Spleen (tissue), 11 donors: ENCODE measurements around the gene SH2D7. TPM values are rescaled to one million over a fixed set of nuclear protein-coding genes. Genes with fewer than 3 reads are reported as not detected.

ENCODE experiments used
- DNase-seq: peaks from one replicate; pipeline ENCODE4 v3.0.0-alpha.2; 2020
- H3K27ac ChIP-seq, 8 donors: fragments of 200-600 bp; sonication (generic) in 7 of 8; 1 replicate in 4 of 8; 2 replicates in 4 of 8; pipeline versions ENCODE4 v1.5.0 to v1.8.0; 2016 to 2021; ENCODE audit warnings: inconsistent platforms in 4 of 8, mild to moderate bottlenecking in 4 of 8, moderate library complexity in 1 of 8
- H3K27me3 ChIP-seq, 7 donors: fragments of 200-600 bp; sonication (generic) in 6 of 7; replicated peaks in 1 of 7; 1 replicate in 4 of 7; 2 replicates in 3 of 7; pipeline versions ENCODE4 v1.5.0 to v1.8.0; 2016 to 2021; ENCODE audit warnings: inconsistent platforms in 3 of 7, mild to moderate bottlenecking in 1 of 7
- H3K36me3 ChIP-seq, 6 donors: fragments of 200-600 bp; sonication (generic) in 5 of 6; 1 replicate in 4 of 6; 2 replicates in 2 of 6; pipeline versions ENCODE4 v1.5.0 to v1.8.0; 2016 to 2021; ENCODE audit warnings: inconsistent platforms in 2 of 6
- H3K4me1 ChIP-seq, 6 donors: fragments of 200-600 bp; sonication (generic) in 5 of 6; 1 replicate in 3 of 6; 2 replicates in 3 of 6; pipeline versions ENCODE4 v1.5.0 to v1.8.0; 2016 to 2021; ENCODE audit warnings: inconsistent platforms in 3 of 6
- H3K4me3 ChIP-seq, 8 donors: fragments of 200-600 bp; sonication (generic) in 7 of 8; 1 replicate in 4 of 8; 2 replicates in 4 of 8; pipeline versions ENCODE4 v1.5.0 to v1.8.0; 2016 to 2021; ENCODE audit warnings: inconsistent platforms in 4 of 8, mild to moderate bottlenecking in 4 of 8, moderate library complexity in 2 of 8
- H3K9me3 ChIP-seq, 8 donors: fragments of 200-600 bp; sonication (generic) in 7 of 8; 1 replicate in 4 of 8; 2 replicates in 4 of 8; pipeline versions ENCODE4 v1.5.0 to v1.8.0; 2016 to 2021; ENCODE audit warnings: inconsistent platforms in 4 of 8
- POLR2A ChIP-seq, 3 donors: fragments of 450-650 bp; IDR thresholded peaks; one replicate each; pipeline ENCODE4 v1.5.1; 2017; ENCODE audit warnings: antibody characterized with exemption in 3 of 3, mild to moderate bottlenecking in 1 of 3
- POLR2AphosphoS5 ChIP-seq, 3 donors: sonication (generic); formaldehyde crosslinking; IDR thresholded peaks; one replicate each; pipeline ENCODE4 v1.5.1; 2017; ENCODE audit warnings: antibody characterized with exemption in 3 of 3
- WGBS, 5 donors: extraction: QIAGEN DNeasy Blood & Tissue Kit in 3 of 5; methylation state at CpG; one replicate each; pipeline versions ENCODE4 v1.1.5 to v1.1.7; 2013 to 2018; 5-methylcytosine and 5-hydroxymethylcytosine counted together
- intact Hi-C: fragments of 100-400 bp; cut with DNase I; formaldehyde crosslinking; loops from one replicate; pipeline ENCODE4 v1.15.0; 2023; ENCODE audit warnings: low total_unique reads
- polyA plus RNA-seq, 3 donors: library from polyadenylated mRNA; stranded (reverse); fragments of 200-250 nt; gene quantifications; one replicate each; pipeline ENCODE4 v1.2.1, GENCODE V29; 2013
- total RNA-seq, 7 donors: library from RNA; depleted of rRNA in 3 of 7; stranded (reverse); fragments of >200 nt in 3 of 7; fragmentation: NEBNext Ultra II Directional in 4 of 7; extraction: Animal tissue kit (Norgen Biotek cat#: 25700) in 4 of 7; gene quantifications; one replicate each; pipeline versions ENCODE4 v1.1.0 to v1.2.1, GENCODE V29; 2016 to 2021
- TF ChIP-seq, protein P1 (sequence below), 11 experiments: fragments of 200-600 bp in 7 of 11; fragments of 450-650 bp in 4 of 11; sonication (generic) in 4 of 11; IDR thresholded peaks in 8 of 11; conservative IDR thresholded peaks in 3 of 11; 1 replicate in 7 of 11; 2 replicates in 4 of 11; pipeline versions ENCODE4 v1.4.0 to v1.8.0; 2016 to 2021; ENCODE audit warnings: antibody characterized with exemption in 11 of 11, inconsistent platforms in 4 of 11, mild to moderate bottlenecking in 1 of 11
- donor health status: healthy with polysubstance abuse.
- donor health status: DM: no; HTN: no; CAD: no; lungs with moderate emphysema.
- donor health status: DM: no; HTN: no; CAD: no.
- donor health status: Bipolar disorder and iron deficiency.
- donor health status: healthy.
- donor health status: DM: no; HTN: no; CAD: no.
- donor health status: DM: yes; HTN: yes; CAD: no.

Gene SH2D7
- total and polyA plus RNA-seq, 10 donors = not detected

DNA sequence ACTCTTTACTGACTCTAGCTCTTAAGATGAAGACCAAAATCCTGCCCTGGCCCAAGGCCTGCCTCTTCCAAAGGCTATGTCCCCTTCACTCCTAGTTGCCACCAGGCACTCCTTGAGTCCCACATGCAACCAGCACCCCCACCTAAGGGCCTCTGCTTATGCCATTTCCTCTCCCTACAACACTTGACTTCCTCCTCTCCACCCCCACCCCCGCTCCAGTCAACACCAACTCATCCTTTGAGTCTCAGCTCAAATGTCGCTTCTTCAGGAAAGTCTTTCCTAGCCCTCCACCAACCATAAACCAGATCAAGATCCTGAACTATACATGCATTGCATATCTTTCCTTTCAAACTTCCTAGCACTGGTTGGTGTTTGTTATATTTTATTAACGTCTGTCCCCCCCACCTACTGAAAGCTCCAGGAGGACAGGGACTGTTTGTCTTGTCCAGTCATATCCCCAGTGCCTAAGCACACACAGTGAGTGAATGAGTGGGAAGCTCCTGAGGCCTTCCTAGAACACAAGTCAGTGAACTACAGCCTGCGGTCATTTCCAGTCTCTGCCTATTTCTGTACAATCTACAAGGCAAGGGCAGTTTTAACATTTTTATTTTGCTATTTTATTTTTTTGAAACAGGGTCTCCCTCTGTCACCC, 22.2 kb upstream of the SH2D7 start:
- peak overlapping the region; percentile 73 to 97 (median 88) for H3K27ac ChIP-seq
- peak overlapping the region in 1 of 8 donors; percentile 49 for H3K4me3 ChIP-seq
- no peaks in the 10 kb centered on the region for H3K9me3 ChIP-seq
- H3K4me1 ChIP-seq = peaks cover 65 to 100% (median 98%) of the 10 kb centered on the region in 6 donors
- intact Hi-C loops = no loop called here
- no peaks in the 10 kb centered on the region for H3K36me3 ChIP-seq
- DNase-seq = peak; percentile 84
- no peaks in the 10 kb centered on the region for H3K27me3 ChIP-seq
- WGBS, 5 donors = 31 to 41% (median 36%) methylated on average over 4 of the region's 4 CpGs
- TF ChIP-seq, protein P1, sequence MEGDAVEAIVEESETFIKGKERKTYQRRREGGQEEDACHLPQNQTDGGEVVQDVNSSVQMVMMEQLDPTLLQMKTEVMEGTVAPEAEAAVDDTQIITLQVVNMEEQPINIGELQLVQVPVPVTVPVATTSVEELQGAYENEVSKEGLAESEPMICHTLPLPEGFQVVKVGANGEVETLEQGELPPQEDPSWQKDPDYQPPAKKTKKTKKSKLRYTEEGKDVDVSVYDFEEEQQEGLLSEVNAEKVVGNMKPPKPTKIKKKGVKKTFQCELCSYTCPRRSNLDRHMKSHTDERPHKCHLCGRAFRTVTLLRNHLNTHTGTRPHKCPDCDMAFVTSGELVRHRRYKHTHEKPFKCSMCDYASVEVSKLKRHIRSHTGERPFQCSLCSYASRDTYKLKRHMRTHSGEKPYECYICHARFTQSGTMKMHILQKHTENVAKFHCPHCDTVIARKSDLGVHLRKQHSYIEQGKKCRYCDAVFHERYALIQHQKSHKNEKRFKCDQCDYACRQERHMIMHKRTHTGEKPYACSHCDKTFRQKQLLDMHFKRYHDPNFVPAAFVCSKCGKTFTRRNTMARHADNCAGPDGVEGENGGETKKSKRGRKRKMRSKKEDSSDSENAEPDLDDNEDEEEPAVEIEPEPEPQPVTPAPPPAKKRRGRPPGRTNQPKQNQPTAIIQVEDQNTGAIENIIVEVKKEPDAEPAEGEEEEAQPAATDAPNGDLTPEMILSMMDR (IDR thresholded peaks at IDR 0.05 in 8 of 11, conservative IDR thresholded peaks at IDR 0.05 in 3 of 11) = no peak
- TF ChIP-seq POLR2A (IDR thresholded peaks at IDR 0.05) = no peak
- TF ChIP-seq POLR2AphosphoS5 (IDR thresholded peaks at IDR 0.05) = peak in 1 of 3 donors; percentile 15

DNA sequence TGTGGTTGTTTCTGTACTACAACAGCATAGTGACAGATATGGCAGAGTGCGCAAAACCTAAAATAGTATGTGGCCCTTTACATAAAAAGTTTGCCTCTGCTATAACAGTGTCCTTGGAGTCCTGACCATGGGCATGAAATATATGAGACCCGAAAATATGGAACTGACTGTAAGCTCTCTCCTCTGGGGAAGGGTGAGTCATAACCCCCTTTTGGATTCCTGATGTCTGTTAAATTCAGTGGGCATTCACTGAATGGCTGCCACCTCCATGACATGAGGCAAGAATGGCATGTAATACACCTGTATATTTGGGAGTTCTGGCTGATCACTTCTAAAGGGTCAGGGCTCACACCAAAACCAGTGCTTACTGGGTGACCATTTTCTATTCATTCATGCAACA, 21.0 kb upstream of the SH2D7 start:
- no peaks in the 10 kb centered on the region for H3K36me3 ChIP-seq
- WGBS, 5 donors = 41 to 85% (median 61%) methylated on average over 2 of the region's 2 CpGs
- intact Hi-C loops = no loop called here
- H3K4me1 ChIP-seq = peaks cover 55 to 100% (median 98%) of the 10 kb centered on the region in 6 donors
- TF ChIP-seq POLR2AphosphoS5 (IDR thresholded peaks at IDR 0.05) = no peak
- TF ChIP-seq POLR2A (IDR thresholded peaks at IDR 0.05) = peak in 1 of 3 donors; percentile 15
- TF ChIP-seq, protein P1 (IDR thresholded peaks at IDR 0.05 in 8 of 11, conservative IDR thresholded peaks at IDR 0.05 in 3 of 11) = no peak
- no peak for DNase-seq
- H3K27me3 ChIP-seq = no peaks in the 10 kb centered on the region
- H3K9me3 ChIP-seq = no peaks in the 10 kb centered on the region
- no peak overlapping the region for H3K4me3 ChIP-seq
- H3K27ac ChIP-seq = peak overlapping the region in 7 of 8 donors; percentile 81 to 97 (median 95)

DNA sequence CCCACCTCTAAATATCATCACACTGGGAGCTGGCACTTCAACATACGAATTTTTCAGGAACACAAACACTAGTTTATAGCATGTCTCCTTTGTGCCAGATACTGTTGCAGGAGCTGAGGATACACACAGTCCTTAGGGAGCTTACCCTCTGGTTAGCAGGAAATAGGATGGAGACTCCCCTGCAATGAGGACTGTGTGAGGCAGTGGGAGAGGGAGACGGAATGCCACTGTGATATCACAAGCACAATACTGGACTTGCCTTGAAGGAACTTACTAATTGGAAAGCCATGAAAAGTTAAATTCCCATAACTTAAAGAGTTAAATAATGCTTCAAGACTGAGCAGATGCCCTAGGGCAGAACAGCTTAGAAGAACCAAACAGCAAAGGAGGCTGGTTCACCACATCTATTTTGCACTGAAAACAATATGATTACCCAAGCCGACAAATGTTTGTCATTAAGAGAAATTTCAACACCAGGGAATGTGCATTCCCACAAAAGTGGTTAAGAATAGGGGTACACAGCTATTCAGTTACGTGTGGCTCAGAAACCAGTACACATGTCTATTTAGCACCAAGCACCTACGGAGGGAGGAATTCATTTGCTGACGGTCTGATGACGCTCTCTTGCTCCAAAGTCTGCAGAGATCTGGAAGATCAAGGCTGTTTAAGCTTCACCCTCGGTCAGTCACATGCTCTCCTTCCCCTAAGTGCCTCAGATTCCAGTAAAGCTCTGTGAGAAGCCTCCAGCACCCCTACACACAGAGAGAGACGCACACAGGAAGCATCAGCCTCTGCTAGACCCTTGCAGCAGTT, 20.1 kb upstream of the SH2D7 start:
- no peaks in the 10 kb centered on the region for H3K27me3 ChIP-seq
- no peaks in the 10 kb centered on the region for H3K9me3 ChIP-seq
- H3K4me1 ChIP-seq = peaks cover 50 to 98% (median 93%) of the 10 kb centered on the region in 6 donors
- H3K4me3 ChIP-seq = peak overlapping the region in 1 of 8 donors; percentile 42
- H3K27ac ChIP-seq = peak overlapping the region; percentile 4 to 97 (median 94)
- no peaks in the 10 kb centered on the region for H3K36me3 ChIP-seq
- intact Hi-C loops = no loop called here
- 28 to 39% (median 34%) methylated on average over 9 of the region's 9 CpGs for WGBS, 5 donors
- no peak for DNase-seq
- TF ChIP-seq POLR2A (IDR thresholded peaks at IDR 0.05) (peak in 1 of 3 donors; percentile 27), POLR2AphosphoS5 (IDR thresholded peaks at IDR 0.05) (peak in 2 of 3 donors; percentile 43 to 92)
- TF ChIP-seq, protein P1 (IDR thresholded peaks at IDR 0.05 in 8 of 11, conservative IDR thresholded peaks at IDR 0.05 in 3 of 11) = no peak
